Gastrocnemius medialis (tissue), 4 donors: ENCODE results near the gene FAM107B. TPM values are rescaled to one million over a fixed set of nuclear protein-coding genes. Genes with fewer than 3 reads are reported as not detected.
"Not testable (repeated sequence)": the region's sequence is repeated elsewhere in the genome, so short reads cannot be mapped to it uniquely, and the experiment has no call there.

ENCODE experiments used
- ATAC-seq, 2 donors: fragments of 150-250 bp; one replicate each; pipeline ENCODE4 v1.9.1; 2016
- DNase-seq, 2 donors: peaks; one replicate each; pipeline ENCODE4 v3.0.0-alpha.2; 2019
- H3K27ac ChIP-seq, 4 donors: fragments of 200-600 bp; sonication (generic); 1 replicate in 1 of 4; 2 replicates in 3 of 4; pipeline ENCODE4 v1.5.1; 2016 to 2018; ENCODE audit warnings: mild to moderate bottlenecking in 2 of 4, moderate library complexity in 1 of 4
- H3K27me3 ChIP-seq, 3 donors: fragments of 200-600 bp; sonication (generic) in 2 of 3; 1 replicate in 1 of 3; 2 replicates in 2 of 3; pipeline versions ENCODE4 v1.5.1 to v1.6.0; 2016 to 2019; ENCODE audit warnings: mild to moderate bottlenecking in 1 of 3, moderate library complexity in 1 of 3
- H3K36me3 ChIP-seq, 2 donors: fragments of 200-600 bp; sonication (generic) in 1 of 2; one replicate each; pipeline ENCODE4 v1.5.1; 2017 to 2018
- H3K4me1 ChIP-seq, 2 donors: fragments of 200-600 bp; sonication (generic) in 1 of 2; one replicate each; pipeline ENCODE4 v1.5.1; 2016 to 2017; ENCODE audit warnings: mild to moderate bottlenecking in 2 of 2
- H3K4me3 ChIP-seq, 4 donors: fragments of 200-600 bp; sonication (generic) in 3 of 4; 1 replicate in 1 of 4; 2 replicates in 3 of 4; pipeline ENCODE4 v1.5.1; 2016 to 2019; ENCODE audit warnings: mild to moderate bottlenecking in 2 of 4
- H3K9me3 ChIP-seq, 3 donors: fragments of 200-600 bp; sonication (generic) in 2 of 3; 1 replicate in 1 of 3; 2 replicates in 2 of 3; pipeline ENCODE4 v1.5.1; 2016 to 2019
- CTCF ChIP-seq, 5 experiments: fragments of 450-650 bp in 3 of 5; fragments of 200-600 bp in 2 of 5; sonication (generic) in 2 of 5; IDR thresholded peaks in 4 of 5; conservative IDR thresholded peaks in 1 of 5; 1 replicate in 4 of 5; 2 replicates in 1 of 5; pipeline ENCODE4 v1.5.1; 2016 to 2019; ENCODE audit warnings: antibody characterized with exemption in 5 of 5, mild to moderate bottlenecking in 3 of 5, moderate library complexity in 3 of 5
- POLR2A ChIP-seq, 2 donors: fragments of 450-650 bp; IDR thresholded peaks; one replicate each; pipeline ENCODE4 v1.6.1; 2017; ENCODE audit warnings: antibody characterized with exemption in 2 of 2, mild to moderate bottlenecking in 2 of 2, moderate library complexity in 2 of 2
- in situ Hi-C, 4 donors: fragments of 200-750 bp; cut with MboI; loops; one replicate each; pipeline versions ENCODE4 v1.15.0 to v1.8.0; 2017; ENCODE audit warnings: low sequenced_read_pairs in 4 of 4
- intact Hi-C: fragments of 100-400 bp; cut with DNase I; formaldehyde crosslinking; loops from one replicate; pipeline ENCODE4 v1.15.1; 2023; ENCODE audit warnings: low total_unique reads
- total RNA-seq, 4 donors: library from RNA; depleted of rRNA; stranded (reverse); fragments of >200 nt; gene quantifications; one replicate each; pipeline versions ENCODE4 v1.1.0 to v1.2.3, GENCODE V29; 2016

Gene FAM107B
- total RNA-seq, 4 donors from 2014 or later, result 1.5 to 3.7 (median 2.6) TPM

- no peak for TF ChIP-seq POLR2A (IDR thresholded peaks at IDR 0.05)
- no peak for TF ChIP-seq CTCF (IDR thresholded peaks at IDR 0.05 in 4 of 5, conservative IDR thresholded peaks at IDR 0.05 in 1 of 5)
- intact Hi-C loops (no loop called here), in situ Hi-C loops (no loop called here)
- H3K27me3 ChIP-seq, result no peaks in the 10 kb centered on the region
- no peaks in the 10 kb centered on the region for H3K4me1 ChIP-seq
- ATAC-seq (no peak), DNase-seq (no peak)
- H3K36me3 ChIP-seq, result no peaks in the 10 kb centered on the region
- H3K27ac ChIP-seq, result no peak overlapping the region
- no peak overlapping the region for H3K4me3 ChIP-seq
- no peaks in the 10 kb centered on the region for H3K9me3 ChIP-seq
Measured at GRCh38 chr10:14665304-14665703, 109.4 kb downstream of the FAM107B start.

GRCh38 chr10:14664345-14664744 lies 110.4 kb downstream of the FAM107B start:
- intact Hi-C loops (no loop called here), in situ Hi-C loops (no loop called here)
- Histone ChIP-seq H3K9me3 (no peaks in the 10 kb centered on the region), H3K4me3 (no peak overlapping the region), H3K27ac (no peak overlapping the region), H3K4me1 (no peaks in the 10 kb centered on the region), H3K36me3 (no peaks in the 10 kb centered on the region), H3K27me3 (no peaks in the 10 kb centered on the region)
- DNase-seq, result no peak
- no peak for TF ChIP-seq POLR2A (IDR thresholded peaks at IDR 0.05)
- TF ChIP-seq CTCF (IDR thresholded peaks at IDR 0.05 in 4 of 5, conservative IDR thresholded peaks at IDR 0.05 in 1 of 5), result no peak
- no peak for ATAC-seq

- H3K27me3 ChIP-seq, result no peaks in the 10 kb centered on the region
- H3K36me3 ChIP-seq, result no peaks in the 10 kb centered on the region
- in situ Hi-C loops, result no loop called here
- no peaks in the 10 kb centered on the region for H3K4me1 ChIP-seq
- no peak for TF ChIP-seq CTCF (IDR thresholded peaks at IDR 0.05 in 4 of 5, conservative IDR thresholded peaks at IDR 0.05 in 1 of 5)
- no peak for TF ChIP-seq POLR2A (IDR thresholded peaks at IDR 0.05)
- DNase-seq, result no peak
- no peaks in the 10 kb centered on the region for H3K9me3 ChIP-seq
- no peak overlapping the region for H3K4me3 ChIP-seq
- intact Hi-C loops, result no loop called here
- ATAC-seq, result no peak
- no peak overlapping the region for H3K27ac ChIP-seq
Measured at GRCh38 chr10:14661818-14662217, 112.9 kb downstream of the FAM107B start.

- DNase-seq, result no peak
- no peaks in the 10 kb centered on the region for H3K36me3 ChIP-seq
- TF ChIP-seq POLR2A (IDR thresholded peaks at IDR 0.05), result no peak
- TF ChIP-seq CTCF (IDR thresholded peaks at IDR 0.05 in 4 of 5, conservative IDR thresholded peaks at IDR 0.05 in 1 of 5), result no peak
- H3K4me3 ChIP-seq, result no peak overlapping the region
- ATAC-seq, result no peak
- no peaks in the 10 kb centered on the region for H3K4me1 ChIP-seq
- no peaks in the 10 kb centered on the region for H3K27me3 ChIP-seq
- no peaks in the 10 kb centered on the region for H3K9me3 ChIP-seq
- in situ Hi-C loops, result no loop called here
- no peak overlapping the region for H3K27ac ChIP-seq
- intact Hi-C loops, result no loop called here
Measured at GRCh38 chr10:14660831-14661230, 113.9 kb downstream of the FAM107B start.

- Histone ChIP-seq H3K9me3 (no peaks in the 10 kb centered on the region), H3K27me3 (no peaks in the 10 kb centered on the region), H3K4me3 (no peak overlapping the region), H3K4me1 (no peaks in the 10 kb centered on the region), H3K27ac (no peak overlapping the region), H3K36me3 (no peaks in the 10 kb centered on the region)
- in situ Hi-C loops (no loop called here), intact Hi-C loops (no loop called here)
- TF ChIP-seq CTCF (IDR thresholded peaks at IDR 0.05 in 4 of 5, conservative IDR thresholded peaks at IDR 0.05 in 1 of 5) (no peak), POLR2A (IDR thresholded peaks at IDR 0.05) (no peak)
- DNase-seq (no peak), ATAC-seq (no peak)
Measured at GRCh38 chr10:14659626-14660196, 115.0 kb downstream of the FAM107B start.

GRCh38 chr10:14659137-14659536 lies 115.6 kb downstream of the FAM107B start:
- ATAC-seq, intact Hi-C loops: not testable (repeated sequence)

More at GRCh38 chr10:14659137-14659536, 115.6 kb downstream of the FAM107B start:
- H3K36me3 ChIP-seq, H3K9me3 ChIP-seq, H3K27ac ChIP-seq, H3K4me3 ChIP-seq, in situ Hi-C loops, DNase-seq, H3K27me3 ChIP-seq, H3K4me1 ChIP-seq: not testable (repeated sequence)
